Limb (tissue), 2 donors: Measurements from ENCODE around the gene DLGAP1.
"Not testable (repeated sequence)": the region's sequence is repeated elsewhere in the genome, so short reads cannot be mapped to it uniquely, and the experiment has no call there.

Experiments used
- DNase-seq, 2 donors: peaks; one replicate each; pipeline ENCODE4 v3.0.0-alpha.2; 2016; ENCODE audit errors: extremely low spot score in 2 of 2

Gene DLGAP1

DNA sequence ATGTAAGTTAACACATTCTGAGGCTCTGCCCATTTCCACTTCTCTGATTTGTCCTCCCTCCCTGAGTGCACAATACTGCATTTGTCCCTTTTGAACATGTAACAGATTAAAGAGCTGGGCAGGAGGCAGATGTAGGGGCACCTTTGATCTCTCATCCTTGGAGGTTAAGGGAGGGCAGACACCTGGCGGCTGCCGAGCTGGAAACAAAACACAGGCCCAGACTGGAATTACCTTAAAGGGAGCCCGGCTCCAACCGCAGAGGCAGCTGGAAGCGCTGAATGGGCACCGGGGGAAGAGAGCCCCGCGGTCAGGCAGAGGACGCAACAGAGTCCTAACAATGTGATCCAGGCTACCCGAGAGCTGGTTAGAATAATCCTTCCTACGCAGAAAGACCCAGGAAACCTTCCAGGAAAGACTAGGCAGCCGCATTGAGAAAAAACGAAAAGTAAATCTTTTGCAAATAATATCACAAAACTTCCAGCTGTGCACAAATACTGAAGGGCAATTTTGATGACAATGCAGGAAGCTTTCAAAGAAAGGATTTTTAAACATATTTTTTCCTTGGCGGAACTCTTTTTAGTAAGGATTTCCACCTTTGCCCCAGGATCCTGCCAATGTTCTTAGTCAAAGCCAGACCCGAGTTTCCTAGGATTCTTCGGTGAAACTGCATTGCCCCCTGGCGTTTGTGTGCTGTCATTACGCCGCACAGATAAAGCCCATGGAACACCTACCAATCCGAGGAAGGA is 789.2 kb downstream of the DLGAP1 start:
- peak; percentile 87 to 88 for DNase-seq

DNA sequence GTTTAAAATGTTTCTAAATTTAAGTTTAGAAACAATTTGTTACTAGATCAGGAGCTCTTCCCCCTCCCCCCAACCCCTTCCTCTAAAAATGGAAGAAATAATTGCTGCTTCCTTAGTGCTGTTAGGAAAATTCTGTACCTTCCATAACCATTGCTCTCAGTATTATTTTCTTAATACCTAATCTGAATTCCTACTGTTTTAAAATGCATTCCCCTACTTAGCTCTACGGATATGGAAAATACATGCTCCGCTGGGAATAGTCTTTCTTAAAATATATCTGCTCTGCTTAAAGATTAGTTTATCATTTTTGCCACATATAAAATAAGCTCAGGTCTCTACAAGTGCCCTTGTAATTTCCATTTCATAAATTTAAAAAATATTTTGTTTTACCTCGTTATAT is 789.9 kb downstream of the DLGAP1 start:
- DNase-seq: no peak

DNA sequence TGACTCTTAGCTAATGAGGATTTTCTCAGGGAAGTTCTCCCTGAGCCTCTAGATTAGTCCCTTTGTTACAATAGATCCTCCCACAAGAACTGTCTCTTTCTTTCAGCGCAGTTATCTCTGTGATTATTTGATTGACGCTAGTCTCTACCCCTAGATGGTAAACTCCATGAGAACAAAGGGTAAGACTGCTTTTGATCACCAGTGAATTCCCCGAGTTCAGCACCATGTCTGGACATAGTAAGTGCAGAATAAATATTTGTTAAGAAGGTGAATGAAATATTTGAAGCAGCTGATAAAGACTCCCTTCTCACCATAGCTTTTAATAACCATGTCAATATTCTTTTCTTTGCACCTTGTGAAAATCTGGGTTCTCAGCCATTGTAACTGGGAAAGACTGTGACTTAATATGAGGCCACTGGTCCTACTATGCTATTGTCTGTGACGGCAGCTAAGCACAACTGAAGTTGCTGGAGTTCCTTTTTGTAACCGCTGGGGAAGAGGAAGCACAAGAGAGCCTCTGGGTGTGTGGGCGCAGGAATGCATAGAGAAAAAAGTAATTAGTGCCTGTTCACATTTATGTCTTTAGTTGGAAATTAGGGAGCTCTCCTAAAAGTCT is 790.4 kb downstream of the DLGAP1 start:
- DNase-seq: no peak

DNA sequence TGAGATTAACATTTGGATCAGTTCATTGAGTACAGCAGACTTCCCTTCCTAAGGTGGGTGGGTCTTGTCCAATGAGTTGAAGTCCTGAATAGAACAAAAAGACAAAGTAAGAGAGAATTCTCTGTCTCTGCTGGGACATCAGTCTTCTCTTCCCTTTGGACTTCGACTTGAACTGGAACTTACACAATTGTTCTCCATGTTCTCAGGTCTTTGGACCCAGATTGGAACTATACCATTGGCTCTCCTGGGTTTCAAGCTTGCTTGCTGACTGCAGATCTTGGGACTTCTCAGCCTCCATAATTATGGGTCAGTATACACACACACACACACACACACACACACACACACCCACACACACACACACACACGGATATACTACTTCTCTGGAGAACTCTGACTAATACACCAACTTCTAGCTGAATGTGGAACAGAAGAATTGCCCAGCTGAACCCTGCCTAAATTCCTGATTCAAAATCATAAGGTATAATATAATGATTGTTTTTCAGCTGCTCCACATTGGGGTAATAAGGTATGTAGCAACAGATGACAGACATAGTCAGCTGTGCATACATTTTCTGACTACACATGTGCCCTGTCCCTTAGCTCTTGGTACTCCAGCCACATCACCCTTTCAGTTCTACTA is 791.1 kb downstream of the DLGAP1 start:
- no peak for DNase-seq

DNA sequence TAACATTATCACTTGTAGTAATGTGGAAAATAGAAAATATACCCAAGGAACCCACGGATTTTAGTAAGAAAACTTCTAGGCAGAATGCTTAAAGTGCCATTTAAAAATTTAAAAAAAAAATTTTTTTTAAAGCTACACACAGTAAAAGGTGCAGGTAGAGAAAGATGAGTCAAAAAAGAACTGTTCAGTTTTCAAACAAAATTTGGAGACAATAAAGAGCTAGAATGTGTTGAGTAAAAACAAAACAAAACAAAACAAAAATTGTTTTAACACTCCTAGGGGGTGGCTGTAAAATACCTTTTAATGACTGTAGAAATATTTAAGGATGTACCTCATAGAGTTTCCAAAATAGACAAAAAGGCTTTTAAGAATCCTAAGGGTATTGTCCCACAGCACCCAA is 793.1 kb downstream of the DLGAP1 start:
- DNase-seq: no peak

DNA sequence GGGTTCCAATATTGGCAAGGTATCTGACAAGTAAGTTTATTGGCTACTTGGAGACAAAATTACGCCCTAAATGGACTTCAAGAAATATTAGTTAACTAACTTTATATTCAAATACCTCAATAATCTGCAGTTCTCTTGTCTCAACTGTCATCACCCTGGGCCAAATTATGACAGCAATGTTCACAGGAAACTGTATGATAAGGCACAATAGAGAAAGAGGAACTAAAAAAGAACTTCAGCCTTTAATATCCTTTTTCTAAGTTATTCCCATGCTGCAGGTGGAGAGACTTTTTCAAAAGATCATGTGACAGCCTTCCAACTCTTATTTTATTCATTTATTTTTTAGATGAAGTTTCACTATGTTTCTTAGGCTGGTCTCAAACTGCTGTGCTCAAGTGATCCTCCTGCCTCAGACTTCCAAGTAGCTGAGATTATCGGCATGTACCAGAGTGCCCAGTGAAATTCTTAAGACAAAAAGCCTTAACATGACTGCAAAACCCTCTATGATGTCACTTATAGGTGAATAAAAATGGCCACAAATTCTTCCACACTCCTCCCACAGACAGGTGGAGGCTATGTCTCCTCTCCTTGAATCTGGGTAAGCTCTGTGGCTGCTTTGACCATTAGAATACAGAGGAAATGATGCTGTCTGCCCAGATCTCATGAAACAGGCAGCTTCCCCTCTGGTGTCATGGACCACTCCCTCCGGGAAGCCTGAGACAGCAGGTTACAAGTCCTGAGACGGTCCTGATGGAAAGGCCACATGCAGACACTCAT is 794.2 kb downstream of the DLGAP1 start:
- DNase-seq: no peak

DNA sequence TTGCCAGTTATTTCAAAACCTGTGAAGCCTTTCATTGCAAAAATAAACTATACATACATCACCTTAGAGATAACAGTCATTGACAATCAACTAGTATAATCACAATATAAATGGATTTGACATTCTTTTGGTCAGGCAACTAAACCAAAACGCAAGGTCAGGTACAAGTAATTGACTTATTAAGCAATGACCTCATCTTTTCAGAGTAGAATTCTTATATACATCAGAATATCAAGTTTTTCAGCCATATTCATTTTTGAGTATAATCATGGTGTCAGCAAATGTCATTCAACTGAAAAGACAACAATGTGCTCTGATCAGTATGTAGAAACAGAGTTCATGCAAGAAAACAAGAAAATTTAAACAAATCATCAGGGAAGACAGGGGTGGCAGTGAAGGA is 796.6 kb downstream of the DLGAP1 start:
- no peak for DNase-seq

DNA sequence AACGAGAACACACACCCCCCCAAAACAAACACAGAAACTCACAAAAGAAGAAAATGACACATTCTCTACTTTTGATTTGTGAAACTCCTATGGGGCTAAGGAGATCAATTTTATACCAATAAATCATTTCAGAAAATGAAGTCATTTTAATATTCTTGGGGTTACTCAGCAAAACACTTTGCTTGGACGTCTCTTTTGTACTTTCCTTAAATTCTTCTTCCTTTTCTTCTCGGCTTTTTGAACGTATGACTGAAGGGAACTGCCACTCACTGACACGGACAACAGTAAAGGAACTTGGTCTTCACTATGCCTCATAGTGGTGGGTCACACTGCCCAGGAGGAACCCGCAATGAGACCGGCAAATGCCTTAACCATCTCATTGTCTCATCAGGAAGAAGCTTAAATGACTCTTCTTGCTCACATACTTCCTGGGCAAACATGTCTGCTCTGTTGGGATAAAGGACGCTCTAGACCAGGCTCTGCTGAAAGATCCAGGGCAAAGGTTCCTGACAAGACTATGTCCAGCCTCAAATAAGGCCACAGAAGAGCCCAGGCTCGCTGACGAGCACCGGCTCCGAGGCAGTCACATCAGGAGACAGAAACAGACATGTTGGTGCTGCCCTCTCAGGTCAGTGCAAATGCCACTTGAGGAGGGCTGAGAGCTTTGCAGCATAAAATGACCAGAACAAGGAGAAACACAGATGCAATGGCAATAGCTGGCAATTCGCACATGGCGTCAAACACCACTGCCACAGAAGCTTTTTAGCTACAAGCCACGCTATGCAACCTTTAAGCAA is 799.7 kb downstream of the DLGAP1 start:
- DNase-seq: no peak

DNA sequence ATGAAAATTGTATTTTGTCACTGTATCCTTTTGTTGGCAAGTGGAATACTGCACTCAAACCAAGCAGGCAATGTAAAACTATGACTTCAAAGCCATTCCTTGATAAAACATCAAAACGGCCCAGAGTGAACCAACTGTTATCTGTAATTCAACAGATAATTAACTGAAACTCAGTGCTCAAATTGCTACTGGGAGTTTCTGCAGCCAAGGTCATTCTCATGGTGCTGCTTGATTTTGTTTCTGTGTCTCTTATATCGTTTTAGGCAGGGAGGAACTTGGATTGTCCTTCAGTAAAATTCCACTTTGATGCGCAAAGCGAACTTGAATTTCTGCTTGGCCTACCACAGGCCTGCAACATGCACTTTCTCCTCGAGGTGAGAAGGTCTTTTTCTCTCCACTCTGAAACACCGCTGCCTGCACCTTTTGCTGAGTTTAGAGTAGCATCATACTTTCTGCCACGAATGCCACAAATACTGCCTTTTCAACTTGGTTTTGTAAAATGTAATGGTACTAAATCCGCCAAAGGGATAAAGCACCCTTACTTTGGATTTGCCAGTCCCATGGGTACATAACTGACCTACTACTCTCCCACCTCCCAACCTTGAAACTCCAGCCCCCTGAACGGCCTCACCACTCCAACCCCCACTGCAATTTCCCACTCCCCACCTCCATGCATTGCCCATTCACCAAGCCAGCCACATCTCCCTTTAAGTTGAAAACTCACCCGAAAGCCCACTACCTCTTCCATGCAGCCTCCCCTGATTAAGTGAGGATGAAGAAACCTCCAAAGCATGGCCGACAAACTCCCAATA is 800.5 kb downstream of the DLGAP1 start:
- DNase-seq: no peak

DNA sequence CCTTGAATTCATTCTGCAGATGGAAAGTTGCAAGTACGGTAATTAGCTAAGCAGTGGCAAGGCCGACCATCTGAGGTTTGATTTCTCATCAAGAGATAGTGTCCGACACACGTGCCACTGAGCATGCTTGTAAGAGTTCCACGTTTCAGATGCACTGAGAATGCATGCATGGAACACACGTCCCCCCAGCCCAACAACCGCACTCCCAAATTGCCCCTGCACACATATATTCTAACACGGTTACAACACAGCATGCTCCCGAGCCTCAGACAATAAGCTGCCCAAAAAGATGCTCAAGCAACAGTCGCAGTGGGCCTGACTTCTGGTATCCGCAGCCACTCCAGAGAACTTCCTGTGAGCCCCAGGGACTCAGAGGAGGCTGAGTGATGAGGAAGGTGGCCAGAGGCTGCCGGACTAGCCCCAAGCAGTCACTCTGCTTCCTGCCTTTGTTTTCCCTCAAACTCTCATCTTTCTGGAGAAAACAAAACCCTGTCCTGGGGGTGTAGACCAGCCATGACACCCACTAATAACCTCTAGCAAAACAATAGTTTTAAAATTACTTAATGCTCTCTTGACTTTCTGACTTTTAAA is 801.2 kb downstream of the DLGAP1 start:
- no peak for DNase-seq

DNA sequence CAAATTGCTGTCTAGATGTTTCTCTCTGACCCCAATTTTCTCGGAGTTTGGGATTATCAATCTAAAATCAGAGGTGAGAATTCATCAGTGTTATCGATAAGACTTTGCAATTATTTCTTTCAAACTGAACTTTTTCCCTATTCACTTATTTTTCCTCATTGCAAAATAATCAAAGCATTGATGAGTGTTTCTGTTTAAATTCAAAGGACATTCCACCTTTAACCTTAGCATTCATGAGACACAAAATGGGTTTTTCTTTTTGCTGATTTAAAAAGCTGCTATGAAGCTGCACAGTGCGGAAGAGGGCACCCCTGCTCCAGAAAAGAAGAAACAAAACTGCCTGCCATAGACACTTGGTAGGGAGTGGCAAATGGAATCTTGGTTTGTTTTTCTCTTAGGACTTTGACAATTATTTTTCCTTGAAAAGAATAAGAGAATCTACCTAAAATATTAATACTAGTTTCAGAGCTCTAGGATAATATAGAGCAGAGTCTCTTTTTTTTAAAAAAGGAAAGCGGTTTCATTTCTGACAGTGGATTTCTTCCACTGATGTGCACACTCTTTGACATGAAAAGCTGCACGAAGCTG is 801.8 kb downstream of the DLGAP1 start:
- no peak for DNase-seq

DNA sequence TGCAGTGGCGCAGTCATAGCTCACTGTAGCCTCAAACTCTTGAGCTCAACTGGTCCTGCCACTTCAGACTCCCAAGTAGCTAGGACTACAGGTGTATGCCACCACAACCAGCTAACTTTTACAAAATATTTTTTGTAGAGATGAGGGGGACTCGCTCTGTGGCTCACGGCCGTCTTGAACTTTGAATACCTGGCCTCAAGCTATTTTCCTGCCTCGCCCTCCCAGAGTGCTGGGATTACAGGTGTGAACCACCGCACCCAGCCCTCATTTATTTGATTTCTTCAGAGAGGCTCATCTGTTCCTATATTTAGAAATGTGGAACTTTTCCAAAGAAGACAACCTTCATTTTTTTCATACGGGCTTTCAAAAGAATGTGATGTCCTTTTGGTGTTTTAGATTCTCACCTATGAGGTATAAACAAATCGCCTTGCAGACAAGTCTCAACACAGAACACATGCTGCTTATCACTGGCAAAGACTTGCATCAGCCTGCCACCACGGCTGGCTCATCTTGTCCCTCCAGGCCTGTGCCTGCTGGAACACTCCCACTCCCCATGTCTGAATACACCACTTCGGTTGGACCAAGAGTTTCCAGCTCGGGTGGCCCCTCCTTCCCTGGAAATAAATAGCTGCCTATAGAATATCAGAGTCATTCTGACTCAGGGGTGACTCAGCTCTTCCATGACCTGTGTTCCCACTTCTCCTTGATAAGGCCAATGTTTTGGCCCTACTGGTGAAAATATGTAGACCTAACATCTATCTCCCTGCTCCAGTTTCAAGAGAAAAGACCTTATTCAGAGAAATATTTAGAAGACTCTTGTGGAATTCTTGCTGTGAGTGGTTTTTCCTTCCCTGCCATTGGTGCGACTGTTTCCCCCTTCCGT is 802.5 kb downstream of the DLGAP1 start:
- DNase-seq: peak in 1 of 2 donors; percentile 36

DNA sequence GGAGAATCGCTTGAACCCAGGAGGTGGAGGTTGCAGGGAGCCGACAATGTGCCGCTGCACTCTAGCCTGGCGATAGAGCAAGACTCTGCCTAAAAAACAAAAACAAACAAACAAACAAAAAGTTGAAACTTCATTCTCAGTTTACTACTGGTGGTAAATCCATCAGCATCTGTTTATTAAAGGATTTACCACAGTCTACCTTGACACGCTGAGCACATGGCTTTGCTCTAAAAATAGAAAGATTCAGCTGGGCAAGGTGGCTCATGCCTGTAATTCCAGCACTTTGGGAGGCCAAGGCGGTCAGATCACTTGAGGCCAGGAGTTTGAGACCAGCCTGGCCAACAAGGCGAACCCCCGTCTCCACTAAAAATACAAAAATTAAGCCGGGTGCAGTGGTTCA is 803.8 kb downstream of the DLGAP1 start:
- no peak for DNase-seq

DNA sequence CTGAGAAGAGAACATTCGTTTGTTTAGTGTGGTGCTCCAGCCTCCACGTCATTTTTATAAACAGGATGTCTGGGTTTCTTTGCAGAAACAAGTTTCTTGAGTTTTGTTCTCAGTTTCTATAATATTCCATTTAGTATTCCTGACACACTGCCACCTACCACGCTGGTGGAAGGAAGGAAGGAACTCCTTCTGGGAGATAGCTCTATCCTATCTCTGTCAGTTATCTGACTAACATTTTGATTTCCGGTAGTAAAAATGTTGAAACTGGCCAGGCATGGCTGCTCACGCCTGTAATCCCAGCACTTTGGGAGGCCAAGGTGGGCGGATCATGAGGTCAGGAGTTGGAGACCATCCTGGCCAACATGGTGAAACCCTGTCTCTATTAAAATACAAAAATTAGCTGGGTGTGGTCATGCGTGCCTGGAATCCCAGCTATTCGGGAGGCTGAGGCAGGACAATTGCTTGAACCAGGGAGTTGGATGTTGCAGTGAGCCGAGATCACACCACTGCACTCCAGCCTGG is 804.5 kb downstream of the DLGAP1 start:
- not testable (repeated sequence) for DNase-seq

DNA sequence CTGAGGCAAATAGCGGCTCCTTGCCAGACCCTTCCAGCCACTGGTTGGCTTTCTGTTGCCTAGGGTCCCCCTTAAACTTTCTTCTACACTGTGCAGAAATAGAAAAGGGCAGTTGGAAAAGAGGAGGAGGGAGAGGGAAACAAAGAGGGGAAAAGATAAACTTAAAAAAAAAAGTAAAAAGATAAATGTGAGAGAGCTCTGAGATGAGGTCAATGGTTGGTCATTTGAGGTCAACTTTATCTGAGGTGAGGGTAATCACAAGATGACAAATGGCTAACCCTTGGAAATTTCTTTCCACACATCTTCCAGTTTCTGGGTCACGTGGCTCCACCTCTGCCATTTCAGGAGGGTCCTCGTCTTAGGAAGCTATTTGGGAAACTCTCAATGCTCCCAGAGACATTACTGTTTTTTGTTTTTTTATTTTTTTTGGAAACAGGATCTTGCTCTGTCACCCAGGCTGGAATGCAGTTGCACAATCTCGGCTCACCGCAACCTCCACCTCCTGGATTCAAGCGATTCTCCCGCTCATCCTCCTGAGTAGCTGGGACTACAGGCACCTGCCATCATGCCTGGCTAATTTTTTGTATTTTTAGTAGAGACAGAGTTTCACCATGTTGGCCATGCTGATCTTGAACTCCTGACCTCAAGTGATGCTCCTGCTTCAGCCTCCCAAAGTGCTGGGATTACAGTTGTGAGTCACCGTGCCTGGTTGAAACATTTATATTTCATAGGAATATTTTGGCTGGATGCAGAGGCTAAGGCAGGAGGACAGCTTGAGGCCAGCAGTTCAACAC is 805.3 kb downstream of the DLGAP1 start:
- no peak for DNase-seq

DNA sequence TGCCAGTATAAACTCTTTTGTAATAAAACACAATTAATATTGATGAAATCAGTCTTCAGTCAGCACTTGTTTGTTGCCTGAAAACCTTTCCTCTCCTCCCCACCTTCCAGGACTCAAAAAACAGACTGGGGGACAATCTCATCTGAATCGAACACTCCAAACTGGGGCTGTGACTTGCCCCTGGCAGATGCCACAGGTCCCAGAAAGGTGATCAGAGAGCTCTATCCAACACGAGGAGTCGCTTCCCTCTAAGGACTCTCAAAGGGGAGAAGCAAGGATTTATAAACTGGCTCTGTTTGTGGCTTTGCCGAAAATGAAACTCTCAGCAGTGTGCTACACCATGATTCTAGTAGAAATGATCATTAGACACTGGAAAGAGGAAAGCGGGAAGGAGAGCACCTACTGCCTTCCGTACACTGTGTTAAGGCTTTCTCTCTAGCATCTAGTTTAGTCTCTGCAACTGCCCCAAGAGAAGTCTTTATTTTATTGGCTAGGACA is 805.9 kb downstream of the DLGAP1 start:
- no peak for DNase-seq

DNA sequence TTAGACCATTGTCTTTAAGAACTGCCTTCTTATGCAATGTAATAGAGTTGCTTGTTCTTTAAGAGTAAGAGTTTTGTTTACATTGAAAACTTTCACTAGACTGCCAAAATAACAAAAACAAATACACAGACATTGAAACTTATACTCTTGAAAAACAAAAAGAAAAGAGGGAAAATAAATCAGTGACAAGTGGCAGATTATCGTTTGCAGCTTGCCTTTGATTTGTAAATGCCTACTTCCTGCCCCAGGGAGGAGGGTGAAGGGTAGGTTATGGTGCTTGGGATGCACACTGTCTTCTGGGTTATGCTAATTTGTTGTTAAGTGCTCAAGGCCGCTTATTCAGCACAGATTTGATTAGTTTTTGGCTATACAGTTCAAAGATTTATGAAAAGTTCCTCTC is 806.5 kb downstream of the DLGAP1 start:
- no peak for DNase-seq
